Nephron (organoid): ENCODE data around the gene PKDREJ.

ENCODE experiments used
- H3K27ac Mint-ChIP-seq, 3 experiments: 2 replicates each; pipeline ENCODE4 v1.8.0; 2020; ENCODE audit warnings: mixed read lengths in 3 of 3, mild to moderate bottlenecking in 2 of 3, moderate library complexity in 1 of 3
- H3K27me3 Mint-ChIP-seq: 2 replicates; pipeline ENCODE4 v1.8.0; 2021; ENCODE audit warnings: low read depth, mild to moderate bottlenecking, moderate library complexity, mixed read lengths
- H3K36me3 Mint-ChIP-seq: 2 replicates; pipeline ENCODE4 v1.8.0; 2020; ENCODE audit warnings: low read depth, mixed read lengths
- H3K4me1 Mint-ChIP-seq: 2 replicates; pipeline ENCODE4 v1.8.0; 2020; ENCODE audit warnings: mixed read lengths
- H3K4me3 Mint-ChIP-seq, 3 experiments: 2 replicates each; pipeline ENCODE4 v1.8.0; 2020; ENCODE audit warnings: mild to moderate bottlenecking in 3 of 3, mixed read lengths in 3 of 3, moderate library complexity in 2 of 3
- H3K9me3 Mint-ChIP-seq: 2 replicates; pipeline ENCODE4 v1.8.0; 2020; ENCODE audit warnings: mixed read lengths
- CTCF ChIP-seq, 3 experiments: fragments of 200-600 bp; sonication (generic); IDR thresholded peaks; one replicate each; pipeline ENCODE4 v1.5.0; 2021; ENCODE audit warnings: antibody characterized with exemption in 3 of 3; ENCODE audit not compliant: unreplicated experiment in 3 of 3

PKDREJ gene

GRCh38 chr22:46276563-46276962 is 13.4 kb upstream of the PKDREJ start:
- Mint-ChIP-seq H3K36me3 (peaks cover 46% of the 10 kb centered on the region), H3K9me3 (no peaks in the 10 kb centered on the region), H3K27ac (no peak overlapping the region), H3K27me3 (no peaks in the 10 kb centered on the region), H3K4me3 (no peak overlapping the region), H3K4me1 (no peaks in the 10 kb centered on the region)
- no peak for TF ChIP-seq CTCF (IDR thresholded peaks at IDR 0.05; ENCODE audit: unreplicated experiment in 3 of 3)

GRCh38 chr22:46275455-46276122 is 12.4 kb upstream of the PKDREJ start:
- H3K4me1 Mint-ChIP-seq, result no peaks in the 10 kb centered on the region
- no peak overlapping the region for H3K4me3 Mint-ChIP-seq
- peaks cover 41% of the 10 kb centered on the region for H3K36me3 Mint-ChIP-seq
- no peak overlapping the region for H3K27ac Mint-ChIP-seq
- no peak for TF ChIP-seq CTCF (IDR thresholded peaks at IDR 0.05; ENCODE audit: unreplicated experiment in 3 of 3)
- H3K9me3 Mint-ChIP-seq, result no peaks in the 10 kb centered on the region
- no peaks in the 10 kb centered on the region for H3K27me3 Mint-ChIP-seq

GRCh38 chr22:46274381-46274780 is 11.2 kb upstream of the PKDREJ start:
- Mint-ChIP-seq H3K27me3 (no peaks in the 10 kb centered on the region), H3K36me3 (peaks cover 47% of the 10 kb centered on the region), H3K27ac (no peak overlapping the region), H3K9me3 (no peaks in the 10 kb centered on the region), H3K4me3 (no peak overlapping the region), H3K4me1 (no peaks in the 10 kb centered on the region)
- no peak for TF ChIP-seq CTCF (IDR thresholded peaks at IDR 0.05; ENCODE audit: unreplicated experiment in 3 of 3)

GRCh38 chr22:46273432-46274148 is 10.4 kb upstream of the PKDREJ start:
- Mint-ChIP-seq H3K4me1 (no peaks in the 10 kb centered on the region), H3K4me3 (no peak overlapping the region), H3K27ac (no peak overlapping the region), H3K9me3 (no peaks in the 10 kb centered on the region), H3K27me3 (no peaks in the 10 kb centered on the region), H3K36me3 (peaks cover 47% of the 10 kb centered on the region)
- TF ChIP-seq CTCF (IDR thresholded peaks at IDR 0.05; ENCODE audit: unreplicated experiment in 3 of 3), result no peak

DNA sequence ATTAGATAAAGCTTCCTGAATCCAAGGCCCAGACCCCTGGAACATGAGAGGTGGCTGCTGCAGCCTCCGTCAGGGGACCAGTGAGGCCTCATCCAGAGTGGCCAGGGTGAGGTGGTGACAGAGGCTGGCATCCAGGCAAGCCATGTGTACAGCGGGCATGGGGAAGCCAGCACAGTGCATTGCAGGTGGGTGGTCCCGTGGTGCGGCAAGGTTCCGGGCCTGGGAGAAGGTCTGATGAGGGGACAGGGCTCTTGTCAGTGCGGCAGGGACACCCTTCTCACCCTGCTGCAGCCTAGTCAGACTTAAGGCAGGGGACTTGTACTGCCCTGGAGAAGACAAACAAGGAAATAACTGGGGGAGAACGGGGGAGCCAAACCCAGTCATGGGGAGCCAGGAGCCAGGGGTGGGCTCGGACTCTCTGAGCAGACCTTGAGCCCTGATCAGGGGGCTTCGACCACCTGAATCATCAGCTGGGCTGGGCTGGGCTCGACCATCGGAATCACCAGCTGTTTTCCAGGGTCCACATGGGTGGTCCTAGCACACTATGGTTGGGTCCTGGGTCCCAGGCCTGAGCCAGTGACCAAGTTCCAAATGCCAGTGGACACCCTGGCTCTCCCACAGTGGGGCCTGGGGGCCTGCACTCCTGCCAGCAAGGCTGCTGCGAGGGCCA is 9.8 kb upstream of the PKDREJ start:
- no peaks in the 10 kb centered on the region for H3K9me3 Mint-ChIP-seq
- no peak overlapping the region for H3K27ac Mint-ChIP-seq
- no peaks in the 10 kb centered on the region for H3K4me1 Mint-ChIP-seq

More for the DNA sequence above, 9.8 kb upstream of the PKDREJ start:
- Mint-ChIP-seq H3K27me3 (no peaks in the 10 kb centered on the region), H3K4me3 (no peak overlapping the region), H3K36me3 (peaks cover 41% of the 10 kb centered on the region)
- TF ChIP-seq CTCF (IDR thresholded peaks at IDR 0.05; ENCODE audit: unreplicated experiment in 3 of 3), result no peak
